C1 segment of cervical spinal cord (tissue), 14 donors: Measurements from ENCODE around the gene ARNT2.
"Not testable (repeated sequence)": the region's sequence is repeated elsewhere in the genome, so short reads cannot be mapped to it uniquely, and the experiment has no call there.

Source experiments
- DNase-seq, 14 donors: peaks; one replicate each; lab custom pipeline; 2025; lab: John Stamatoyannopoulos, UW

Gene ARNT2

GRCh38 chr15:80614711-80615360 lies 210.7 kb downstream of the ARNT2 start:
- peak in 1 of 14 donors; percentile 24 for DNase-seq

GRCh38 chr15:80615361-80615736 lies 211.2 kb downstream of the ARNT2 start:
- DNase-seq: no peak

- DNase-seq: peak in 1 of 14 donors; percentile 44
Measured at GRCh38 chr15:80615783-80616391, 211.7 kb downstream of the ARNT2 start.

- DNase-seq: no peak
Measured at GRCh38 chr15:80618685-80619400, 214.7 kb downstream of the ARNT2 start.

GRCh38 chr15:80619680-80620079 lies 215.5 kb downstream of the ARNT2 start:
- DNase-seq: peak in 1 of 14 donors; percentile 6

GRCh38 chr15:80620141-80620540 lies 216.0 kb downstream of the ARNT2 start:
- no peak for DNase-seq

GRCh38 chr15:80620931-80621330 lies 216.7 kb downstream of the ARNT2 start:
- no peak for DNase-seq

- DNase-seq: no peak
Measured at GRCh38 chr15:80626643-80627120, 222.5 kb downstream of the ARNT2 start.

- no peak for DNase-seq
Measured at GRCh38 chr15:80629355-80629754, 225.2 kb downstream of the ARNT2 start.

GRCh38 chr15:80630981-80631380 lies 226.8 kb downstream of the ARNT2 start:
- DNase-seq: no peak

GRCh38 chr15:80633221-80633620 lies 229.0 kb downstream of the ARNT2 start:
- DNase-seq: no peak

- no peak for DNase-seq
Measured at GRCh38 chr15:80635953-80636352, 231.8 kb downstream of the ARNT2 start.

- DNase-seq: peak in 1 of 14 donors; percentile 15
Measured at GRCh38 chr15:80636675-80637074, 232.5 kb downstream of the ARNT2 start.

- DNase-seq: no peak
Measured at GRCh38 chr15:80637747-80638146, 233.6 kb downstream of the ARNT2 start.

- DNase-seq: no peak
Measured at GRCh38 chr15:80638553-80639167, 234.5 kb downstream of the ARNT2 start.

GRCh38 chr15:80639168-80639555 lies 235.0 kb downstream of the ARNT2 start:
- DNase-seq: no peak

GRCh38 chr15:80640531-80641121 lies 236.4 kb downstream of the ARNT2 start:
- no peak for DNase-seq

- DNase-seq: no peak
Measured at GRCh38 chr15:80641384-80641783, 237.2 kb downstream of the ARNT2 start.

- no peak for DNase-seq
Measured at GRCh38 chr15:80643431-80643951, 239.3 kb downstream of the ARNT2 start.

GRCh38 chr15:80645494-80646065 lies 241.4 kb downstream of the ARNT2 start:
- no peak for DNase-seq

GRCh38 chr15:80647424-80647823 lies 243.2 kb downstream of the ARNT2 start:
- DNase-seq: not testable (repeated sequence)
